GM12878 (cell line): Measurements from ENCODE around the gene TXNIP. TPM values are rescaled to one million over a fixed set of nuclear protein-coding genes. Genes with fewer than 3 reads are reported as not detected.

Source experiments
- ATAC-seq: fragments of 200-7000 bp; cut with Tn5 transposase; 3 replicates; pipeline ENCODE4 v1.9.1; 2020; ENCODE audit warnings: mild to moderate bottlenecking, moderate library complexity
- BruUV-seq: library from RNA; stranded (reverse); fragments of 400-500 nt; replicated peaks from 2 replicates; lab custom pipeline; 2021; lab: Mats Ljungman, UMichigan
- CTCF ChIA-PET: fragments of 300-600 bp; sonication (Branson Sonifier 250); formaldehyde crosslinking; extraction: SDS; loops from one replicate; lab custom pipeline; 2021; ENCODE audit warnings: inconsistent platforms; lab: Yijun Ruan, JAX
- POLR2A ChIA-PET: fragments of 350-600 bp; formaldehyde crosslinking; extraction: SDS; loops from one replicate; lab custom pipeline; 2021; ENCODE audit warnings: inconsistent platforms; lab: Charles Lee
- RAD21 ChIA-PET: fragments of 300-600 bp; sonication (Branson Sonifier 250); formaldehyde crosslinking; loops from one replicate; lab custom pipeline; 2023; ENCODE audit warnings: antibody characterized with exemption; ENCODE audit not compliant: unreplicated experiment; lab: Charles Lee
- SMC1A ChIA-PET: fragments of 300-600 bp; sonication (Branson Sonifier 250); formaldehyde crosslinking; loops from one replicate; lab custom pipeline; 2023; ENCODE audit not compliant: unreplicated experiment, uncharacterized antibody; lab: Charles Lee
- DNase-seq: peaks from one replicate; pipeline ENCODE4 v3.0.0-alpha.2; 2011; ENCODE audit warnings: low read depth, low spot score
- FAIRE-seq: peaks from 3 replicates; lab custom pipeline; 2011; peaks lifted over from hg19 to GRCh38; lab: Jason Lieb, UNC
- H2AFZ ChIP-seq: 2 replicates; pipeline ENCODE4 v1.6.0; 2011; ENCODE audit warnings: low read depth, low read length, control low read depth; ENCODE audit not compliant: control insufficient read depth
- H3K27ac ChIP-seq: 2 replicates; pipeline ENCODE4 v1.5.1; 2011; ENCODE audit warnings: control low read depth; ENCODE audit not compliant: control insufficient read depth, insufficient read depth
- H3K27me3 ChIP-seq, 2 experiments: replicated peaks in 1 of 2; 2 replicates each; pipeline versions ENCODE4 v1.6.0 to v1.6.1; 2011; ENCODE audit warnings: low read length in 1 of 2; ENCODE audit not compliant: control insufficient read depth in 2 of 2, insufficient read depth in 2 of 2
- H3K36me3 ChIP-seq, 2 experiments: 2 replicates each; pipeline ENCODE4 v1.5.1; 2011; ENCODE audit warnings: low read length in 1 of 2; ENCODE audit not compliant: control insufficient read depth in 2 of 2, insufficient read depth in 2 of 2
- H3K4me1 ChIP-seq: 2 replicates; pipeline ENCODE4 v1.6.1; 2011; ENCODE audit warnings: mild to moderate bottlenecking, low read length, moderate library complexity, mixed read lengths; ENCODE audit not compliant: control insufficient read depth, insufficient read depth
- H3K4me2 ChIP-seq: 2 replicates; pipeline ENCODE4 v1.6.0; 2011; ENCODE audit warnings: control low read depth; ENCODE audit not compliant: control insufficient read depth, insufficient read depth
- H3K4me3 ChIP-seq: fragments of 200-600 bp; sonication (generic); 2 replicates; pipeline ENCODE4 v1.5.1; 2016
- H3K79me2 ChIP-seq: 2 replicates; pipeline ENCODE4 v1.6.0; 2011; ENCODE audit warnings: low read length; ENCODE audit not compliant: control insufficient read depth, insufficient read depth
- H3K9ac ChIP-seq: 2 replicates; pipeline ENCODE4 v1.8.0; 2011; ENCODE audit warnings: low read length, control low read depth, mixed read lengths; ENCODE audit not compliant: control insufficient read depth, insufficient read depth
- H3K9me3 ChIP-seq: replicated peaks from 3 replicates; pipeline ENCODE4 v1.5.1; 2011; ENCODE audit warnings: mild to moderate bottlenecking, low read length; ENCODE audit not compliant: control insufficient read depth, insufficient read depth
- H4K20me1 ChIP-seq: 2 replicates; pipeline ENCODE4 v1.6.0; 2011; ENCODE audit not compliant: control insufficient read depth, insufficient read depth
- NRF1 ChIP-seq: conservative IDR thresholded peaks from 2 replicates; pipeline ENCODE4 v1.6.1; 2011; ENCODE audit warnings: mild to moderate bottlenecking, low read depth, low read length, improper control_type of control experiment
- RCOR1 ChIP-seq: conservative IDR thresholded peaks from 2 replicates; pipeline ENCODE4 v1.6.1; 2012; ENCODE audit warnings: low read depth, low read length, improper control_type of control experiment
- RELA ChIP-seq: fragments of 450-650 bp; IDR thresholded peaks from 2 replicates; pipeline ENCODE4 v1.8.0; 2014; ENCODE audit warnings: borderline replicate concordance; ENCODE audit not compliant: partially characterized antibody
- RUNX3 ChIP-seq: IDR thresholded peaks from 2 replicates; pipeline ENCODE4 v1.6.1; 2012; ENCODE audit warnings: low read length, inconsistent platforms
- ZBTB33 ChIP-seq: fragments of 450-650 bp; IDR thresholded peaks from 2 replicates; pipeline ENCODE4 v1.6.1; 2017; ENCODE audit warnings: mild to moderate bottlenecking
- ZNF274 ChIP-seq: IDR thresholded peaks from one replicate; pipeline ENCODE4 v1.8.0; 2011; ENCODE audit not compliant: insufficient read length, insufficient read depth
- in situ Hi-C: fragments of 300-500 bp; cut with MboI; formaldehyde crosslinking; loops from 9 replicates; pipeline ENCODE4 v1.14.3; 2018; ENCODE audit warnings: mixed read lengths
- intact Hi-C: fragments of 100-400 bp; cut with micrococcal nuclease; formaldehyde crosslinking; loops from one replicate; pipeline ENCODE4 v1.14.2; 2022; ENCODE audit not compliant: unreplicated experiment
- polyA plus RNA-seq, 11 experiments: library from polyadenylated mRNA; depleted of rRNA in 4 of 11; unstranded in 6 of 11; stranded (reverse) in 5 of 11; fragments of >200 nt; fragmentation: Nextera tagmentation in 4 of 11; fragmentation: Illumina TruSeq in 1 of 11; extraction: Ambion mirVana in 4 of 11; extraction: Trizol in 1 of 11; gene quantifications; 1 replicate in 1 of 11; 2 replicates in 10 of 11; pipeline versions ENCODE4 v1.2.1 to v1.2.3, GENCODE V29; 2011 to 2016; ENCODE audit warnings: inconsistent platforms in 2 of 11, missing spikeins in 2 of 11, low read depth in 1 of 11
- total RNA-seq, 4 experiments: library from RNA; depleted of rRNA in 3 of 4; stranded (reverse); fragments of >200 nt in 3 of 4; fragmentation: Illumina TruSeq in 1 of 4; extraction: Trizol in 1 of 4; gene quantifications; 2 replicates each; pipeline versions ENCODE4 v1.2.1 to v1.2.3, GENCODE V29; 2013 to 2021
- TF ChIP-seq, protein P1 (sequence below): IDR thresholded peaks from 2 replicates; pipeline ENCODE4 v1.6.1; 2012; ENCODE audit warnings: low read depth, low read length, improper control_type of control experiment

The TXNIP gene
- total and polyA plus RNA-seq, 10 of the 15 experiments (the other 5 are each of a cell fraction or from before 2014, with no cell fraction given): 48.7 to 133 (median 107) TPM

- no peak for TF ChIP-seq RELA
- no peak for TF ChIP-seq NRF1
- no peak for TF ChIP-seq ZNF274
Measured at GRCh38 chr1:145959333-145959732, 37.0 kb downstream of the TXNIP start (continued).

DNA sequence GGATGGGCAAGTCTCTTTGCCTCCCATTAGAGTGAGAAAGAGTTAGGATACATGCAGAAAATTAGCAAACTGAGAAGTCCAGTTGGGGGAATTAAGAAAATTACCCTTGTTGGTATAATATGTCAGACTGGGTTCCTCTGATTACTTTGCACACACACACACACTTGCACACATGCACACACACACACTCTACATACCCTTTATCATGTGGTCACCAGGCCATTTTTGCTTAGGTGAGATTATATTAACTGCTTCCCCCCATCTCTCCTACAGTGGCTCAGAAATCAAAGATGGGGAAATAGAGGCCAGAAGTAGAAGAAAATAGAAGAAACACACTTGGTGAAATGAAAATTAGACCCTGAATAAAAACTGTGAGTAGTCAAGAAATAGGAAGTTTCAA lies 37.6 kb downstream of the TXNIP start:
- Histone ChIP-seq H3K4me2 (no peak overlapping the region), H3K9ac (no peak overlapping the region), H3K27me3 (no peaks in the 10 kb centered on the region; a peak in 1 of 4 replicates), H3K36me3 (no peaks in the 10 kb centered on the region; a peak in 1 of 4 replicates), H2AFZ (no peak overlapping the region), H3K79me2 (peaks cover 20% of the 10 kb centered on the region), H3K9me3 (no peaks in the 10 kb centered on the region), H4K20me1 (no peaks in the 10 kb centered on the region), H3K4me1 (peaks cover 17% of the 10 kb centered on the region), H3K27ac (no peak overlapping the region), H3K4me3 (no peak overlapping the region)
- no TSS peak for BruUV-seq
- in situ Hi-C loops: no loop called here
- no peak for ATAC-seq
- ChIA-PET POLR2A (interaction anchor here (1.1 to 5.8 kb wide), 13 partner anchors 9 to 134 kb away, joined by 3 to 58 read pairs (median 8); partner anchors contain the start of genes PEX11B, PIAS3 and RBM8A), CTCF (interaction anchor here (0.6 to 4.1 kb wide), 10 partner anchors 10 to 130 kb away, joined by 3 to 27 read pairs (median 4); partner anchors contain the start of genes NUDT17 and RBM8A), RAD21 (interaction anchor here (0.9 to 4.7 kb wide), 8 partner anchors 20 to 100 kb away, joined by 3 to 47 read pairs (median 10); partner anchors contain the start of genes PIAS3 and RBM8A), SMC1A (interaction anchor here (0.7 to 4.1 kb wide), 13 partner anchors 20 to 175 kb away, joined by 3 to 37 read pairs (median 4); partner anchors contain the start of genes PEX11B and RBM8A)
- no peak for FAIRE-seq
- TF ChIP-seq RCOR1: no peak
- no peak for TF ChIP-seq ZBTB33
- TF ChIP-seq RUNX3: no peak
- TF ChIP-seq, protein P1, sequence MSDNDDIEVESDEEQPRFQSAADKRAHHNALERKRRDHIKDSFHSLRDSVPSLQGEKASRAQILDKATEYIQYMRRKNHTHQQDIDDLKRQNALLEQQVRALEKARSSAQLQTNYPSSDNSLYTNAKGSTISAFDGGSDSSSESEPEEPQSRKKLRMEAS: no peak
- TF ChIP-seq, all 136 proteins: peak for 0
- no peak for DNase-seq
- intact Hi-C loops: loop anchor here (2.0 kb wide), 2 partner anchors 18 to 32 kb away; partner anchors contain the start of gene RBM8A
